Measurements from ENCODE around the gene TOM1.
"Not testable (repeated sequence)": the region's sequence is repeated elsewhere in the genome, so short reads cannot be mapped to it uniquely, and the experiment has no call there.

TOM1 gene

DNA sequence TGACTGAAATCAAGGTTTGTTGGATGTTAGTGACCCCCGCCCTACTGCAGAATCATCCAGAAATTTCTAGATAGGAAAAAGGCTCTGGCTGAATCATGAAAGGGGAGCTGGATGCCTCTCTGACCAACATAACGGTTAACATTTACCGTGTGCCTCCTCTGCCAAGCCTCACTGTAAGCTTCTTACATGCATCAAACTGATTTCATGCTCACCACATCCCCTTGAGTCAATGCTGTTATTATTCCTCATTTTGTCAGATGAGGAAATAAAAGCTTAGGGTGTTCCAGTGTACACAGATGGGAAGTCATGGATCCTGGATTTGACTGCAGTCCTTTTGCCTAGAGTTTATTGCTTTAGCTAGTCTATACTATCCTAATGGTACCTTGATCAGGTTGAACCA lies 75.3 kb downstream of the TOM1 start:
- no peak for DNase-seq (ENCODE audit: low read depth)

GRCh38 chr22:35375526-35375925 lies 75.8 kb downstream of the TOM1 start:
- DNase-seq (ENCODE audit: low read depth) = no peak

- DNase-seq (ENCODE audit: low read depth) = no peak
Observed at GRCh38 chr22:35376728-35377472, 77.2 kb downstream of the TOM1 start.

GRCh38 chr22:35377735-35378134 lies 78.0 kb downstream of the TOM1 start:
- no peak for DNase-seq (ENCODE audit: low read depth)

DNA sequence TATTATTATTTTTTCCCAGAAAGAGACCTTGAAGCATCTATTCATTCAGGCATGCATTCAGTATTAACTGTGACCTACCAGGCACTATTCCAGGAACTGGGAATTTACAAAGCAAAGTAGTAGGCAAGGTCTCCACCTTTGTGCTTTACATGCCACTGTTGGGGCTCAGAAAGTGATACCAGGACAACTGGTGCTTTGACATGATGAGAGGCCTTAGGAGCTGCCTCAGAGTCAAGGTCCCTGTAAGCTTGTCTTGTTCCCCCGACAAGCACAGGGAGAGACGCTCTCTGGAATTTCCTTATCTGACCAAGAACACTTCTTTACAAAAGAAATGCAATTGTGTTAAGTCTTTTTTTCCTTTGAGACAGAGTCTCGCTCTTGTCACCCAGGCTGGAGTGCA lies 78.9 kb downstream of the TOM1 start:
- DNase-seq (ENCODE audit: low read depth) = no peak

DNA sequence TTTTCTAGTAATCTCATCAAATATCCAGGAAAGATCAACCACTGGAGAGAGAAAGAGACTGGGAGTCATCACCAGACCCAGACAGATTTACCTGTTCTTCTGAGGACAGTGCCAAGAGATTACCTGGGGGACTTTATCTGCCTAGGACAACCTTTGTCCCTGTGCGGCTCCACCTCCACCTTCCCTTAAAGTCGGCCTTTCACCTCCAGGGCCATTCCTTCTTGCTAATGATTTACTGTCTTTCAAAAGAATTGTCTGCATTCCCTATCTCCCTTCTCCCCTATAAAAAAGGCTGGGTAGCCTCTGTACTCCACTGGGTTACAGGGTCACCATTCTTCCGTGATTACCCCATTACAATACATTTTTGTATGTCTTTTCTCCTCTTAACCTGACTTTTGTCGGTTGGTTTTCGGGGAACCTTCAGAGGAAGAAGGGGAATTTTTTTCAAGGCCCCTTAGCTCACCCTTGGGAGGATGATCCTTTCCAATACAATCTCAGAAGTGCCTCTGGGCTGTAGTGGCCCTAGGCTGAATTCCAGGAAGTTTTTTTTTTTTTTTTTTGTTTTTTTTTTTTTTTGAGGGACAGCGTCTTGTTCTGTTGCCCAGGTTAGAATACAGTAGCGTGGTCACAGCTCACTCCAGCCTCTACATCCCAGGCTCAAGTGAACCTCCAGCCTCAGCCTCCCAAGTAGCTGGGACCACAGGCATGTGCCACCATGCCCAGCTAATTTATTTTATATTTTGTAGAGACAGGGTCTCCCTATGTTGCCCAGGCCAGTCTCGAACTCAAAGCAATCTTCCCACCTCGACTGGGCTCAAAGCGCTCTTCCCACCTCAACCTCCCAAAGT lies 79.7 kb downstream of the TOM1 start:
- no peak for DNase-seq (ENCODE audit: low read depth)

DNA sequence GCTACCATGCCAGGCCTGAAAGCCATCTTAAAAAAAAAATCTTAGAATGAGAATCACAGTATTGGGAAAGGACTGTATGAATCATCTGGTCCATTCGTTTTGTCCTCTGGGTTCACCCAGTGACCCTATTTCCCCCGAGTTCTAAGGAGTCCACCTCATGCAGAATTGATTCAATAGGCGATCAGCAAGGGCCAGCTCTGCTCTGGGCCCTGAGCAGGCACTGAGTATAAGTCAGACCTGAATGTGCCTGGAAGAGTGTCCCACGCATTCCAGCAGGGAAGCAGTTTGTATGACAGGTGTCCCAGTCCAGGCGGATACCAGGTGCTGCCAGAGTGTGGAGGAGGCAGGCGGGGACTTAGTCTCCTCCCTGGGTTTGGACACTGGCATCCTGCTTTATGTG lies 80.3 kb downstream of the TOM1 start:
- DNase-seq (ENCODE audit: low read depth) = no peak

DNA sequence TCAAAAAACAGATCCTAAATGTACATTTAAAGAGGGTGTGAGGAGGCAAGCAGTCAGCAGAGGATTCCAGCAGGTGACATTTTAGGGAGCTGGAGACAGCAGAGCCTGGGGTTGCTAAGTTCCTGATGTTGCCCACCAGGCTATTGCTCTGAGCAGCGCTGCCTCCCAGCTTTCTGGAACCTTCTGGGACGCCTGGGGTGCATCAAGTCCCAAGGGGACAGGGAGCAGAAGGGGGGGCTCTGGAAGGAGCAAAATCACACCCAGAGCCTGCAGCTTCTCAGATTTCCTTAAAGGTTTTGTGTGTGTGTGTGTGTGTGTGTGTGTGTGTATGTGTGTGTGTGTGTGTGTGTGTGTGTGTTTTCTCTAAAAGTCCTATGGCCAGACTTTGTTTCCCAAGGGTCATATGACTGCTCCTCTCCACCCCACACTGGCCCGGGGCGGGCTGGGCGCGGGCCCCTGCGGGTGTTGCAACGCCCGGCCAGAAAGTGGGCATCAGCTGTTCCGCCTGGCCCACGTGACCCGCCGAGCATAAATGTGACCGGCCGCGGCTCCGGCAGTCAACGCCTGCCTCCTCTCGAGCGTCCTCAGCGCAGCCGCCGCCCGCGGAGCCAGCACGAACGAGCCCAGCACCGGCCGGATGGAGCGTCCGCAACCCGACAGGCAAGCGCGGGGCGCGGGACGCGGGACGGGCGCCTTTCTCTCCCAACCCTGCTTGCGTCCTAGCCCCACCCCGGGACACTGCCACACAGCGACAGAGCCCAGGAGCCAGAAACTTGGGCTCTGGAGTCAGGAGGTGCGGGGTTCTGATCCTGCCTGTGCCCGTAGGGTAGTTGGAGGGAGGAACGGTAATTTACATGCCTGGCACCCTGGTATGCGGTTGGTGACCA lies 81.1 kb downstream of the TOM1 start, which contains the start of gene HMOX1:
Gene HMOX1, plus strand, starts transcription at position 560 of the 887 bp plus-strand sequence. Its CDS starts 78 bp downstream, at position 638.
- no peak for DNase-seq (ENCODE audit: low read depth)

GRCh38 chr22:35381424-35382009 lies 81.8 kb downstream of the TOM1 start:
- no peak for DNase-seq (ENCODE audit: low read depth)

DNA sequence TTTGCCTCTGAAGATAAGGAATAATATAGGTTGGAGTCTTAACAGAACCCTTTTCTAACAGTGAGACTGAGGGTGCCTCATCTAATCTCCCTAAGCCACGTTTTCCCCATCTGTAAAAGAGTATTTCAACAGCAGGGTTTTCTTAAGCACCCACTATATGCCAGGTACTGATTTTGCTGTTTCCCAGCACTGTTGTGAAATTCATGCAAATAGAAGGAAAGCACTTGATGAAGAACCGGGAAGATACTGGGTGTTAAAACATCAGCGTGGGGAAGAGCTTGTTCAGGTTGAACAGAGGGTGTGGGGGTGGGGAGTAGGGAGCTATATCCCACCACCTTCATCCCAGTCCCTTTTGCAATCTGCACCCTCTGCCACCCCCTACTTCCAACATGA lies 84.0 kb downstream of the TOM1 start:
- no peak for DNase-seq (ENCODE audit: low read depth)

GRCh38 chr22:35384527-35384926 lies 84.8 kb downstream of the TOM1 start:
- DNase-seq (ENCODE audit: low read depth) = no peak

DNA sequence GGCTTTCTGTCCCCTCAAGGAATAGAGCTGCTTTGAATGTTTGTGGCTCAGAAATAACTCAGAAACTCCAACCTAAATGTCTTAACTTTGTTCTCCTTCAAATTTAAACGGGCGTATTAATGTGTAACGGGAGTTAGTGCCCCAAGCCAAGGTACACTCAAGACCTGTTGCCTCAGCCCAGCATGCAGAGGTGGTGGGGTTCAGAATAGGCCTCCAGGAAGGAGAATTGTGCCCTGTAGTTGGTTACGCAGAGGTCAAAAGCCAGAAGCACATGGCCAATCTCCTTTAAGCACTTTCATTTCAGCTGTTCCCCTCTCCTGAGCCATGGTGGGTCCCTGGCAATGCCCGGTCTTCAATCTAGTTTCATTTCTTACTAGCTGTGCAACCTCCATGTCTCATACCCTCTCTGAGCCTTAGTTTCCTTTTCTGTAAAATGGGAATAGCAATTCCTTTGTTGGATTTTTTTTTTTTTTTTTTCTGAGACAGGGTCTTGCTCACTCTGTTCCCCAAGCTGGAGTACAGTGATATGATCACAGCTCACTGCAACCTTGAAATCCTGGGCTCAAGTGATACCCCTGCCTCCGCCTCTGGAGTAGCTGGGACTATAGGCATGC lies 85.4 kb downstream of the TOM1 start:
- no peak for DNase-seq (ENCODE audit: low read depth)

DNA sequence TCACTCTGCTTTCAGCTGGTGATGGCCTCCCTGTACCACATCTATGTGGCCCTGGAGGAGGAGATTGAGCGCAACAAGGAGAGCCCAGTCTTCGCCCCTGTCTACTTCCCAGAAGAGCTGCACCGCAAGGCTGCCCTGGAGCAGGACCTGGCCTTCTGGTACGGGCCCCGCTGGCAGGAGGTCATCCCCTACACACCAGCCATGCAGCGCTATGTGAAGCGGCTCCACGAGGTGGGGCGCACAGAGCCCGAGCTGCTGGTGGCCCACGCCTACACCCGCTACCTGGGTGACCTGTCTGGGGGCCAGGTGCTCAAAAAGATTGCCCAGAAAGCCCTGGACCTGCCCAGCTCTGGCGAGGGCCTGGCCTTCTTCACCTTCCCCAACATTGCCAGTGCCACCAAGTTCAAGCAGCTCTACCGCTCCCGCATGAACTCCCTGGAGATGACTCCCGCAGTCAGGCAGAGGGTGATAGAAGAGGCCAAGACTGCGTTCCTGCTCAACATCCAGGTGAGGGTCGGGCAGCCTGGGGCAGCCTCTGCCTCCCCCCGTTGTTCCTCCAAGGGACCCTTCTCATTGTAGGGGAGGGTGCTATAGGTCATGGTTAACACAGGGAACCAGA lies 87.1 kb downstream of the TOM1 start:
- no peak for DNase-seq (ENCODE audit: low read depth)

- DNase-seq (ENCODE audit: low read depth) = no peak
Observed at GRCh38 chr22:35390933-35391332, 91.2 kb downstream of the TOM1 start.

DNA sequence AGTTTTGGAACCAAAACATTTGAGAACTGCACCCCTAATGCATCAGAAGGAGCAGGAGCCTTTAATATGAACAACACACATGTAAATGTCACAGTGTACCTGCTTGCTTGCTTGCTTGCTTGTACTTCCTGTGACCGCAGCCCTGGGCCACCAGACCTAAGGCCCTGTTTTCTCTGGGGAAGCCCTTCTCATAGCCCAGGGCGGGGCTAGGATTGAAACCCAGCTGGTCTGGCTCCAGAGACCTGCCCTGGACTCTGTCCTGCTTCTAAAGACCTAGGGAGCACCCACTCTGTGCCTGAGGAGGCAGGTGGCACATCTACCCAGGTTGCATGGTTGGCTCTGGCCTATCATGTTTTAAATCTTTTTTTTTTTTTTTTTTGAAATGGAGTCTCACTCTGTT lies 92.7 kb downstream of the TOM1 start:
- DNase-seq (ENCODE audit: low read depth) = no peak

DNA sequence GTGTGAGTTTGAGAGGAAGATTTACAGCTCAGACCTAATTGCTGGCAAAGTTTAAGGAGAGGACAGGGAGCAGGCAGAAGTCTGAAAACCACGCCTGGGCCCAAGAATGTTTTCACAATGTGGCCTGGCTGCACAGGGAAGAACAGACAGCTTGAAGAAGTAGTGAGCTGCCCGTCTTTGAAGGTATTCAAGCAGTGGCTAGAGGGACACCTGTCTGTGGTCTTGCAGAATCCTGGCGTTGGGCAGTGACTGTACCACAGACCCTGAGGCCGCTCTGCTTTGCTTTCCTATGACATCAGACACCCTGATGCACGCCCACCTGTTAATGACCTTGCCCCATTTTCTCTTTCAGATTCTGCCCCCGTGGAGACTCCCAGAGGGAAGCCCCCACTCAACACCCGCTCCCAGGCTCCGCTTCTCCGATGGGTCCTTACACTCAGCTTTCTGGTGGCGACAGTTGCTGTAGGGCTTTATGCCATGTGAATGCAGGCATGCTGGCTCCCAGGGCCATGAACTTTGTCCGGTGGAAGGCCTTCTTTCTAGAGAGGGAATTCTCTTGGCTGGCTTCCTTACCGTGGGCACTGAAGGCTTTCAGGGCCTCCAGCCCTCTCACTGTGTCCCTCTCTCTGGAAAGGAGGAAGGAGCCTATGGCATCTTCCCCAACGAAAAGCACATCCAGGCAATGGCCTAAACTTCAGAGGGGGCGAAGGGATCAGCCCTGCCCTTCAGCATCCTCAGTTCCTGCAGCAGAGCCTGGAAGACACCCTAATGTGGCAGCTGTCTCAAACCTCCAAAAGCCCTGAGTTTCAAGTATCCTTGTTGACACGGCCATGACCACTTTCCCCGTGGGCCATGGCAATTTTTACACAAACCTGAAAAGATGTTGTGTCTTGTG lies 93.7 kb downstream of the TOM1 start:
- no peak for DNase-seq (ENCODE audit: low read depth)

DNA sequence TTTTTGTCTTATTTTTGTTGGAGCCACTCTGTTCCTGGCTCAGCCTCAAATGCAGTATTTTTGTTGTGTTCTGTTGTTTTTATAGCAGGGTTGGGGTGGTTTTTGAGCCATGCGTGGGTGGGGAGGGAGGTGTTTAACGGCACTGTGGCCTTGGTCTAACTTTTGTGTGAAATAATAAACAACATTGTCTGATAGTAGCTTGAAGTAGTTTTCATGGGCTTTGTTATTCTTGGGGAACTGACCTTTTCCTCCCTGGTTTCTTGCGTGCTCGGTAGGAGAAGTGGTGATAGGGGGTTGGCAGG lies 94.3 kb downstream of the TOM1 start:
- DNase-seq (ENCODE audit: low read depth) = no peak

- no peak for DNase-seq (ENCODE audit: low read depth)
Observed at GRCh38 chr22:35394810-35395563, 95.3 kb downstream of the TOM1 start.

DNA sequence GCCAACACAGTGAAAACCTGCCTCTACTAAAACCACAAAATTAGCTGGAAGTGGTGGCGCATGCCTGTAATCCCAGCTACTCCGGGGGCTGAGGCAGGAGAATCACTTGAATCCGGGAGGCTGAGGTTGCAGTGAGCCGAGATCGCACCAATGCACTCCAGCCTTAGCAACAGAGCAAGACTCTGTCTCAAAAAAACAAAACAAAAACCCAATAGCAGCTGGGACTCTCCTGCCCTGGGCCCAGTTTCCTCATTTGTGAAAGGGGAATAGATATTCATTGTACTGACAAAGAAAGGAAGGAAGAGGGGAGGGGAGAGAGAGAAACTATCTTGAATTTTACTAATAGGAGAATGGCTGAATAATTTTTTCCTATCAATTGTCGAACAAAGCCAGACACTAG lies 96.9 kb downstream of the TOM1 start:
- not testable (repeated sequence) for DNase-seq (ENCODE audit: low read depth)

Measured in T-helper 22 cell (primary cell).